Adrenal gland (tissue), 5 donors: Measurements from ENCODE around the gene ABHD16A.

ENCODE experiments used
- POLR2A ChIP-seq, 2 donors: fragments of 450-650 bp; IDR thresholded peaks; one replicate each; pipeline ENCODE4 v1.6.1; 2017; ENCODE audit warnings: antibody characterized with exemption in 2 of 2, mild to moderate bottlenecking in 2 of 2, moderate library complexity in 1 of 2
- TF ChIP-seq, protein P1 (sequence below), 6 experiments: fragments of 450-650 bp in 4 of 6; fragments of 200-600 bp in 2 of 6; sonication (generic) in 1 of 6; IDR thresholded peaks; 1 replicate in 5 of 6; 2 replicates in 1 of 6; pipeline versions ENCODE4 v1.5.1 to v1.8.0; 2016 to 2021; ENCODE audit warnings: antibody characterized with exemption in 6 of 6, mild to moderate bottlenecking in 2 of 6, moderate library complexity in 1 of 6
- donor health status: DM: no; HTN: no; CAD: no.

DNA sequence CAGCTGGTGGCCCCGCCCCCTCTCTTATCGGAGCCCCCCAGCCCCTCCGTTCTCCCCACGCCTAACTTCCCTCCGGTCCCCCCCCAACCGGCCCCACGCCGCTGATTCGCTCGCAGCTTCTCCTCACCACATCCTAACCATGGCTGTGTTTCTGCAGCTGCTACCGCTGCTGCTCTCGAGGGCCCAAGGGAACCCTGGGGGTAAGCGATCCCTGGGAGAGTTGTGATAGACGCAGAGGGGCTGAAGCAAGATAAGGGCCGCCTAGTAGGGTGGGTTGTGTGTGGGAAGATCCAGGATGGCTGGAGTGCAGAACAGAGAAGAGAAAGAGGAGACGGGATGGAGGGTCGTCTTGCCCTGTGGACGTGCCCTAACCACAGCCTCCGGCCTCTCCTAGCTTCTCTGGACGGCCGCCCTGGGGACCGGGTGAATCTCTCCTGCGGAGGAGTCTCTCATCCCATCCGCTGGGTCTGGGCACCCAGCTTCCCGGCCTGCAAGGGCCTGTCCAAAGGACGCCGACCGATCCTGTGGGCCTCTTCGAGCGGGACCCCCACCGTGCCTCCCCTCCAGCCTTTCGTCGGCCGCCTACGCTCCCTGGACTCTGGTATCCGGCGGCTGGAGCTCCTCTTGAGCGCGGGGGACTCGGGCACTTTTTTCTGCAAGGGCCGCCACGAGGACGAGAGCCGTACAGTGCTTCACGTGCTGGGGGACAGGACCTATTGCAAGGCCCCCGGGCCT is 20.3 kb upstream of the ABHD16A start, which contains the start of gene MPIG6B:
- no peak for TF ChIP-seq POLR2A (IDR thresholded peaks at IDR 0.05)
- TF ChIP-seq, protein P1, sequence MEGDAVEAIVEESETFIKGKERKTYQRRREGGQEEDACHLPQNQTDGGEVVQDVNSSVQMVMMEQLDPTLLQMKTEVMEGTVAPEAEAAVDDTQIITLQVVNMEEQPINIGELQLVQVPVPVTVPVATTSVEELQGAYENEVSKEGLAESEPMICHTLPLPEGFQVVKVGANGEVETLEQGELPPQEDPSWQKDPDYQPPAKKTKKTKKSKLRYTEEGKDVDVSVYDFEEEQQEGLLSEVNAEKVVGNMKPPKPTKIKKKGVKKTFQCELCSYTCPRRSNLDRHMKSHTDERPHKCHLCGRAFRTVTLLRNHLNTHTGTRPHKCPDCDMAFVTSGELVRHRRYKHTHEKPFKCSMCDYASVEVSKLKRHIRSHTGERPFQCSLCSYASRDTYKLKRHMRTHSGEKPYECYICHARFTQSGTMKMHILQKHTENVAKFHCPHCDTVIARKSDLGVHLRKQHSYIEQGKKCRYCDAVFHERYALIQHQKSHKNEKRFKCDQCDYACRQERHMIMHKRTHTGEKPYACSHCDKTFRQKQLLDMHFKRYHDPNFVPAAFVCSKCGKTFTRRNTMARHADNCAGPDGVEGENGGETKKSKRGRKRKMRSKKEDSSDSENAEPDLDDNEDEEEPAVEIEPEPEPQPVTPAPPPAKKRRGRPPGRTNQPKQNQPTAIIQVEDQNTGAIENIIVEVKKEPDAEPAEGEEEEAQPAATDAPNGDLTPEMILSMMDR (IDR thresholded peaks at IDR 0.05): no peak
